GM21367 (cell line): Measurements from ENCODE around the gene LRRC15.

ENCODE experiments used
- ATAC-seq: cut with Tn5 transposase; IDR thresholded peaks from one replicate; pipeline ENCODE4 v1.9.1; 2021; ENCODE audit not compliant: unreplicated experiment

Gene LRRC15

GRCh38 chr3:194369522-194370279 lies at the start of gene LRRC15:
Gene LRRC15 (minus strand): TSS chr3:194369743. CDS start chr3:194361043, 8,700 bp downstream.
- no peak for ATAC-seq

DNA sequence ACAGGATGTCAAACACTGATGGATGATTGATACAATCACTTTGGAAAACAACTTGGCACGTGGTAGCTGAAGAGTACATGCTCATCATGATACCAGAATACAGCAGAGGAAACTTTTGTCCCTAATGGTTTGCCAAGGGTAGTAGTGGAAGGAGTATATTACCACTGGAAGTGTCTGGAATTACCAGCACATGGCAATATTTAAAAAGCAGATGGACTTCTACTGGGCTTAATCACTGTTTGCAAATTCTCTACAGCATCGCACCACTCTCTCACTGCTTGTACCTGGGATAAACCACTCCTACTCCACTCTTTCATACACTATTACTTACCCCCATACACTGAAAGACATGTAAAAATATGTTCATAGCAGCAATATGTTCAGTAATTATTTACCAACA lies 49.1 kb upstream of the LRRC15 start:
- no peak for ATAC-seq

- no peak for ATAC-seq
Observed at GRCh38 chr3:194407423-194407822, 37.9 kb upstream of the LRRC15 start.

GRCh38 chr3:194405766-194406165 lies 36.2 kb upstream of the LRRC15 start:
- no peak for ATAC-seq

DNA sequence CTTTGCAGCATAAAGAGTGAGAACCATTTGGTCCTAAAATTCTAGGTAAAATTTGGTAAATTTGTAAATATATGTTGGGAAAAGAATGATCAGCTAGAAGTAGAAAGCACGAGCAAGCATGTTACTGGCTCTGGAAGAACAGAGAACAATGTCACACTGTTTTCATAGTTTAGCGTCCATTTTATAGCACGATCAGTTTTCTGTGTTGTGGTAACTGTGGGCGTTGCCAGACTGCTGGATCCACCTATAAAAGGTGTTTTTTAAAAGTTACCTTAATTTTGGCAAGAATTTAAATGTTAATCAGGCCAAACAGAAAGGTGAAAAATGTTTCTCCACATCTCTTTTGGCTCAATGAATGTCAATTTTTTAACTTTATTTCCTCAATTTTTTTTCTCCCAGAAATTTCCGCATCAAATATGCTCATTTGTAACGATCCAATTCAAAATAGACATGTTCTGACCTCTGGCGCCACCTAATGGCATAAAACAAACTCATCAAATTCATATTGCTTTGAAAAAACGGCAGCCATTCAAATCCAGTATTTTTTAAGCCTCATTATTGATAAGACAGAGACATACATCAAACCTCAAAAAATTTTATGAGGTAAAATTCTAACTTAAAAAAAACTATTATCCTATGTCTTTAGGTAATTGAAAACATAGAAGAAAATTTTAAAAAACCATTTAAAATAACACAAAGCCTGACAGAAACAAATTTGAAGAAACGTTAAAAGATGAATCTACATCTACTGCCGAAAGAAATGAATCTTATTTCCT lies 35.0 kb upstream of the LRRC15 start:
- ATAC-seq: no peak

GRCh38 chr3:194401868-194402329 lies 32.4 kb upstream of the LRRC15 start:
- no peak for ATAC-seq

DNA sequence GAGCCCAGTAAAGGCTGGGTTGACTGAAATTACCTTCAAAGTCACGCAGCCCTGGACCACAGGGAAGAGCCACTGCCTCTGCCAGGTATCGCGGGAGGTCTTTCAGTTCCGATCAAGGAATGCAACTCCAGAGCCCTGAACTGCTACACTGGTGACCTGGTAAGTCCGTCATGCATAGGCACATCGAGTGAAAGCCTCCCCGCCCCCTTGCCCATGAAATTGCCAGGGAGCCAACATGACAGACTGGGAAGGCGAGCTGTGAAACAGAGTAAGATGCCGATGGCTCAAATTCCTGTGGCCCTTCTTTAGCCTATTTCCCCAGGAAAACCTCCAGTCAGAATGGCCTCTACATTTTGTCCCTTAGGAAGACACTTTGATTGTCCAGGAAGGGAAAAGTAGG lies 31.8 kb upstream of the LRRC15 start:
- ATAC-seq: no peak

DNA sequence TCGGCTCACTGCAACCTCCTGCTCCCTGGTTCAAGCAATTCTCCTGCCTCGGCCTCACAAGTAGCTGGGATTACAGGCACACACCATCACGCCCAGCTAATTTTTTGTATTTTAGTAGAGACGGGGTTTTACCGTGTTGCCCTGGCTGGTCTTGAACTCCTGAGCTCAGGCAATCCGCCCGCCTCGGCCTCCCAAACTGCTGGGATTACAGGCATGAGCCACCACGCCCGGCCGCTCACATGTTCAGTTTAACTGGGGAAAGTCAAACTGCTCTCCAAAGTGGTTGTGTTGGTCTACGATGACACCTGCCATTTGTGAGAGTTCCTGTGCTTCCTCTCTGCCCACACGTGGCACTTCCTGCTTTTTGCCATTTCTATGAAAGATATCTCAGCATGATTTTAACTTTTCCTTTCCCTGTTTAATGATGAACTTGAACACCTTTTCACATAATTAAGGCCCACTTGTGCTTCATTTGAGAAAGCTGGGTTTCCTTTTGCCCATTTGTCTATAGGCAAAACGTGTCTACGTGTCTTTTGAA lies 30.4 kb upstream of the LRRC15 start:
- ATAC-seq: no peak

- ATAC-seq: no peak
Observed at GRCh38 chr3:194399166-194399565, 29.6 kb upstream of the LRRC15 start, which contains the start of gene GP5. Gene GP5 (minus strand): TSS chr3:194399266. CDS start chr3:194398282, 984 bp downstream.

- ATAC-seq: no peak
Observed at GRCh38 chr3:194397757-194398312, 28.3 kb upstream of the LRRC15 start.

- no peak for ATAC-seq
Observed at GRCh38 chr3:194396859-194397756, 27.6 kb upstream of the LRRC15 start.

DNA sequence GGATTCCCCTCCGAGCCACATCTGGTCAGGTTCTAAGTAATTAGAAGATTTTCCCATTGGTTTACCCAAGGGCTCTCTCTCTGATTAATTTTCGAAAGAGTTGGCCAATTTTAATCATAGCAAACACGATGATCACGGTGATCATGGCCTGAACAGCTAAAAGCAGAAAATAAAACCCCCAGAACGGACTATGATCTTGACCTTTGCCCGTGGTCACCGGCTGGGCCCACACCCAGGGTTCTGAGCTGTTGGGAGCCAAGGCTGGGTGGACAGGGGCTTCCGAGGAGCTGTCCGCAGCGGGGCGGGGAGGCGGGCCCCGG lies 27.0 kb upstream of the LRRC15 start:
- no peak for ATAC-seq

DNA sequence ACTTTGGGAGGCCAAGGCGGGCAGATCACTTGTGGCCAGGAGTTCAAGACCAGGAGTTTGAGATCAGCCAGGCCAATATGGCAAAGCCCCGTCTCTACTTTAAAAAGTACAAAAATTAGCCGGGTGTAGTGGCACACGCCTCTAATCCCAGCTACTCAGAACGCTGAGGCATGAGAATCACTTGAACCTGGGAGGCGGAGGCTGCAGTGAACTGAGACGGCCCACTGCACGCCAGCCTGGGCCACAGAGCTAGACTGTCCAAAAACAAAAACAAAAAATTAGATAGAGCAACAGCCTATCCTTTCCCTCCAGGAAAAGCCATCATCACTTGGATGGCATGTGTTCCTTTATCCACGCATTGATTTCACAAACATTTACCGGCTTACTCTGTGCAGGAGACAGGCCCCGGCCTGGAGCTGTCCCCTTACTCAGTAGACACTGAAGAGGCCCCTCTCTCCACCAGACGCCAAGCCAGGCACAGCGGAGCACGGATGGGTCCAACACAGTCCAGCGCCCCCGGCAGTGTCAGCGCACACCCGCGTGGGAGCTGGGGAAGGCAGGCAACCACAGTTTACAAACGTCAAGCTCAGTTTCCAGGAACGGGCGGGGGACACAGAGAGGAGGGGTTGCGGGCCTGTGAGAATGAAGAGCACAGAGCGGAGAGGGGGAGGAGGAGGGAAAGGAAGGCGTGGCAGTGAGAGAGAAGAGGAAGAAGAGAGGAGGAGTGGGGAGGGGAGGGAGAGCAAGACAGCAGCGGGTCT lies 26.4 kb upstream of the LRRC15 start:
- ATAC-seq: no peak

DNA sequence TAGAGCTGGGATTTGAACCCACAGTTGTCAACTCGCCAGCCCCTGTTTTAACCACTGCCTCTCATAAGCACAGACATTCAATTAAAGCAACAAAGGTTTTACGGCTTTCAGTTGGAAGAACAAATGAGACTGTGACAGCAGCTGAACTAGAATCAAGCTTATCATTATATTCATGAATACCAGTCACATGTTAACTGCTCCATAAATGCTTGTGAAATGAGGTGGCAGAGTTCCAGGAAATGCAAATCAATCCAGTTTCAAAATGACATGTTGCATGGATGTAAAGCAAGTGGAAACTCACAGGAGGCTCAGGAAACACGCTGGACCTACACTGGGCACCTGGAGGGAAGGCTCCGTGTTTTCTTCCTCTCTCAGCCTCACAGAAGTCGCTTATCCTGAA lies 25.7 kb upstream of the LRRC15 start:
- ATAC-seq: no peak

- ATAC-seq: no peak
Observed at GRCh38 chr3:194392576-194392975, 23.0 kb upstream of the LRRC15 start.

GRCh38 chr3:194390835-194391234 lies 21.3 kb upstream of the LRRC15 start:
- ATAC-seq: no peak

GRCh38 chr3:194389269-194389668 lies 19.7 kb upstream of the LRRC15 start:
- no peak for ATAC-seq

- no peak for ATAC-seq
Observed at GRCh38 chr3:194387926-194388418, 18.4 kb upstream of the LRRC15 start.

- ATAC-seq: no peak
Observed at GRCh38 chr3:194387276-194387675, 17.7 kb upstream of the LRRC15 start.

- ATAC-seq: no peak
Observed at GRCh38 chr3:194386648-194387047, 17.1 kb upstream of the LRRC15 start.
